Tibial artery (tissue), 4 donors: ENCODE results near the gene PRR11.

Experiments used
- DNase-seq, 2 donors: peaks; one replicate each; pipeline ENCODE4 v3.0.0-alpha.2; 2019
- H3K27ac ChIP-seq, 2 donors: fragments of 200-600 bp; sonication (generic) in 1 of 2; 1 replicate in 1 of 2; 2 replicates in 1 of 2; pipeline ENCODE4 v1.5.1; 2018 to 2019; ENCODE audit warnings: mild to moderate bottlenecking in 1 of 2
- H3K27me3 ChIP-seq, 2 donors: fragments of 200-600 bp; sonication (generic) in 1 of 2; one replicate each; pipeline versions ENCODE4 v1.5.1 to v1.6.0; 2016 to 2019
- H3K36me3 ChIP-seq, 3 donors: fragments of 200-600 bp; sonication (generic) in 2 of 3; one replicate each; pipeline ENCODE4 v1.5.1; 2016 to 2019; ENCODE audit warnings: mild to moderate bottlenecking in 2 of 3
- H3K4me1 ChIP-seq, 4 donors: fragments of 200-600 bp; sonication (generic) in 2 of 4; 1 replicate in 3 of 4; 2 replicates in 1 of 4; pipeline ENCODE4 v1.5.1; 2016 to 2019
- H3K4me3 ChIP-seq, 2 donors: fragments of 200-600 bp; sonication (generic) in 1 of 2; 1 replicate in 1 of 2; 2 replicates in 1 of 2; pipeline ENCODE4 v1.5.1; 2018 to 2019; ENCODE audit warnings: mild to moderate bottlenecking in 2 of 2
- H3K9me3 ChIP-seq, 3 donors: fragments of 200-600 bp; sonication (generic) in 1 of 3; one replicate each; pipeline ENCODE4 v1.5.1; 2016 to 2019
- intact Hi-C: fragments of 100-400 bp; cut with DNase I; formaldehyde crosslinking; loops from one replicate; pipeline ENCODE4 v1.15.0; 2023; ENCODE audit warnings: low total_unique reads
- TF ChIP-seq, protein P1 (sequence below), 2 experiments: fragments of 200-600 bp in 1 of 2; fragments of 450-650 bp in 1 of 2; IDR thresholded peaks; one replicate each; pipeline ENCODE4 v1.5.1; 2017 to 2019; ENCODE audit warnings: antibody characterized with exemption in 2 of 2, mild to moderate bottlenecking in 1 of 2, moderate library complexity in 1 of 2

Gene PRR11

DNA sequence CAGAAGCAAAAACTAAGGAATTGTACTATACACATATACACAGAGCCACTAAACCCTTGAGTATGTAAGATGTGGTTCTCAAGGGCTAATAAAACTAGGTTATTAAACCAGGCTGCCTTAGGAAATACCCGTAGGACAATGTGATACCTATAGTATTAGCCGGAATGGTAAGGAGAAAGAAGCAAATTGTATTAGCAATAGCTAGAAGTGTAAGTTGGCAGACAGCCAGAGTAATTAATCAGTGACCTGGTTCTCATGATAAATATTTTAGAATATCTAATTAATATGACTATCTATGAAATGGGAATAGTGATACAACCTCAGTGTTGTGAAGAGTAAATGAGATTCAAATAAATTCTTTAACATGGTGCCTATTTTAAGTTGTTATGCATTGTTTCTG is 83.4 kb downstream of the PRR11 start:
- H3K36me3 ChIP-seq: no peaks in the 10 kb centered on the region
- intact Hi-C loops: no loop called here
- no peak for DNase-seq
- no peak overlapping the region for H3K27ac ChIP-seq
- H3K9me3 ChIP-seq: no peaks in the 10 kb centered on the region
- no peaks in the 10 kb centered on the region for H3K27me3 ChIP-seq
- TF ChIP-seq, protein P1, sequence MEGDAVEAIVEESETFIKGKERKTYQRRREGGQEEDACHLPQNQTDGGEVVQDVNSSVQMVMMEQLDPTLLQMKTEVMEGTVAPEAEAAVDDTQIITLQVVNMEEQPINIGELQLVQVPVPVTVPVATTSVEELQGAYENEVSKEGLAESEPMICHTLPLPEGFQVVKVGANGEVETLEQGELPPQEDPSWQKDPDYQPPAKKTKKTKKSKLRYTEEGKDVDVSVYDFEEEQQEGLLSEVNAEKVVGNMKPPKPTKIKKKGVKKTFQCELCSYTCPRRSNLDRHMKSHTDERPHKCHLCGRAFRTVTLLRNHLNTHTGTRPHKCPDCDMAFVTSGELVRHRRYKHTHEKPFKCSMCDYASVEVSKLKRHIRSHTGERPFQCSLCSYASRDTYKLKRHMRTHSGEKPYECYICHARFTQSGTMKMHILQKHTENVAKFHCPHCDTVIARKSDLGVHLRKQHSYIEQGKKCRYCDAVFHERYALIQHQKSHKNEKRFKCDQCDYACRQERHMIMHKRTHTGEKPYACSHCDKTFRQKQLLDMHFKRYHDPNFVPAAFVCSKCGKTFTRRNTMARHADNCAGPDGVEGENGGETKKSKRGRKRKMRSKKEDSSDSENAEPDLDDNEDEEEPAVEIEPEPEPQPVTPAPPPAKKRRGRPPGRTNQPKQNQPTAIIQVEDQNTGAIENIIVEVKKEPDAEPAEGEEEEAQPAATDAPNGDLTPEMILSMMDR (IDR thresholded peaks at IDR 0.05): no peak
- no peak overlapping the region for H3K4me3 ChIP-seq
- H3K4me1 ChIP-seq: no peaks in the 10 kb centered on the region

DNA sequence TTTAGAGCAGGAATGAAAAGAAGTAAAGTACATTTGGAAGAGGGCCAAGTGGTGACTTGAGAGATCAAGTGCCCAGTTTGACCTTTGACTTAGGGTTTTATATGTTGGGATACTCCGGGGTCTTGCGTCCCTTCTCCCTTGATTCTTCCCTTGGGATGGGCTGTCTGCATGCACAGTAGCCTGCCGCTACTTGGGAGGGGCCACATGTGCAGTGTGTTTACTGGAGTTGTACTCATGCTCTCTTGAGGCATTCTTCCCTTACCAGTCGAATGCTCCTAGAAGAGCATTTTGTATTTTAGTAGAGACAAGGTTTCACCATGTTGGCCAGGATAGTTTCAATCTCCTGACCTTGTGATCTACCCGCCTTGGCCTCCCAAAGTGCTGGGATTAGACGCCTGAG is 88.5 kb downstream of the PRR11 start:
- Histone ChIP-seq H3K4me1 (no peaks in the 10 kb centered on the region), H3K4me3 (no peak overlapping the region), H3K27ac (no peak overlapping the region), H3K9me3 (no peaks in the 10 kb centered on the region), H3K27me3 (no peaks in the 10 kb centered on the region), H3K36me3 (no peaks in the 10 kb centered on the region)
- TF ChIP-seq, protein P1 (IDR thresholded peaks at IDR 0.05): no peak
- no peak for DNase-seq
- intact Hi-C loops: no loop called here
